ENCODE results near the gene ATR.

GRCh38 chr3:142611206-142611605, 32.7 kb upstream of the ATR start:
- TF ChIP-seq CTCF (optimal IDR thresholded peaks at IDR 0.05 in 1 of 3, IDR thresholded peaks at IDR 0.05 in 1 of 3, conservative IDR thresholded peaks at IDR 0.05 in 1 of 3; ENCODE audit: extremely low read depth in 1 of 3, insufficient read depth in 2 of 3, low read length in 3 of 3) (no peak), EZH2 (IDR thresholded peaks at IDR 0.05; ENCODE audit: low read length) (no peak)
